SU-DHL-6 (cell line): ENCODE data around the gene SORCS2.

Source experiments
- CTCF ChIP-seq: fragments of 200-600 bp; sonication (generic); IDR thresholded peaks from one replicate; pipeline ENCODE4 v1.5.1; 2017; ENCODE audit warnings: antibody characterized with exemption, mild to moderate bottlenecking, low read length, moderate library complexity; ENCODE audit not compliant: insufficient read depth, poor library complexity, severe bottlenecking
- EZH2phosphoT487 ChIP-seq: fragments of 200-600 bp; sonication (generic), shearing (Covaris generic); conservative IDR thresholded peaks from 2 replicates; pipeline ENCODE4 v1.6.1; 2018; ENCODE audit warnings: mild to moderate bottlenecking, antibody characterized with exemption, low read length, moderate library complexity, mixed read lengths

DNA sequence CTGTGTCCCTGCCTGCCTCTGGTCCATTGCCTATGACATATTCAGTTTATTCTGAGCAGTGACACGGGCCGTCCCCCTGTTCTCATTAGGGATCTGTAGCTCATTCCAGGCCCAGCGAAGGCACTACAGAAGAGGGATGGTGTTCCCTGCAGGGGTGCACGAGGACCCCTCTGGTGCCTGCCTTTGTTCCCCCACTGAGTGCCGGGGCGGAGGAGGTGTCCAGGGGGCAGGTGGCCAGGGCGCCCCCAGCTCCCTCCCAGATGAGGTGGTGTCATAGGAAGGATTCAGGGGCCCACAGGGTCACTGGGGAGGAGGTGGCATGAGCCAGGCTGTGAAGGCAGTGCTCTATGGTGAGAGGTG is 61.0 kb downstream of the SORCS2 start:
- TF ChIP-seq CTCF (no peak), EZH2phosphoT487 (no peak)
